Memory B cell (primary cell): Measurements from ENCODE around the gene ARSI.

Experiments
- ATAC-seq: fragments of 150-1000 bp; cut with Tn5 transposase; 2 replicates; pipeline ENCODE4 v1.10.0; 2021; ENCODE audit warnings: low read depth, mild to moderate bottlenecking, moderate library complexity
- DNase-seq, 2 donors: peaks; one replicate each; pipeline ENCODE4 v3.0.0; 2022; ENCODE audit warnings: low spot score in 2 of 2
- H3K27ac Mint-ChIP-seq: one replicate; pipeline ENCODE4 v1.8.0; 2022; ENCODE audit warnings: mild to moderate bottlenecking, moderate library complexity, mixed read lengths
- H3K27me3 Mint-ChIP-seq: one replicate; pipeline ENCODE4 v1.8.0; 2022; ENCODE audit warnings: mixed read lengths
- H3K36me3 Mint-ChIP-seq: one replicate; pipeline ENCODE4 v1.8.0; 2022; ENCODE audit warnings: mild to moderate bottlenecking, mixed read lengths
- H3K4me1 Mint-ChIP-seq: one replicate; pipeline ENCODE4 v1.8.0; 2022; ENCODE audit warnings: mixed read lengths
- H3K4me3 Mint-ChIP-seq: one replicate; pipeline ENCODE4 v1.8.0; 2022; ENCODE audit warnings: mild to moderate bottlenecking, moderate library complexity, mixed read lengths
- H3K9me3 Mint-ChIP-seq: one replicate; pipeline ENCODE4 v1.8.0; 2022; ENCODE audit warnings: mixed read lengths

ARSI gene

DNA sequence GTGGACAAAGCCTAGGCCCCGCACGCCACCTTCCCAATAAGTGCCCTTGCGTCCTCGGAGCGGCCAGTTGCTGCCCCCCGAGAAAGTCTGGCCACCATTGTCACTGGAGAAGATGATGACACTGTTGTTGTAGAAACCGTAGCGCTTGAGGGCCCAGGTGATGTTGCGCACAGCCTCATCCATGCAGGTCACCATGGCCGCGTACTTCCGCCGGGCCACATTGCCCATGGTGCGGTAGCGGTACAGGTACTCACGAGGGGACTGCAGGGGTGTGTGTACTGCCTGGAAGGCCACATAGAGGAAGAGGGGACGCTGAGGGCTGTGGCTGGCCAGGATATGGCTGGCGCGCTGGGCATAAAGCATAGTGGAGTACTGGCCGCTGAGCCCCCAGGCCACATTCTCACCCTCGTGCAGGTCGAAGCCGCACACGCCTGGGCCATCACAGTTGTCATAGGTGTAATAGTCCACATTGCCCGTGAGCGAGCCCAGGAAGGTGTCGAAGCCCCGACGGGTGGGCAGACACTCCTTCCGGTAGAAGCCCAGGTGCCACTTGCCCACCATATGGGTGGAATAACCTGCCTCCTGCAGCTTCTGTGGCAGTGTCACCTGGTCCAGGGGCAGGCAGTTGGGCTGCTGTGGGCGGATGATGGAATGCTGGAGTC, 4.6 kb downstream of the ARSI start:
- H3K27me3 Mint-ChIP-seq: peaks cover 9% of the 10 kb centered on the region
- no peak for DNase-seq
- no peak overlapping the region for H3K4me3 Mint-ChIP-seq
- no peak for ATAC-seq
- no peaks in the 10 kb centered on the region for H3K36me3 Mint-ChIP-seq
- H3K9me3 Mint-ChIP-seq: no peaks in the 10 kb centered on the region
- no peak overlapping the region for H3K27ac Mint-ChIP-seq
- no peaks in the 10 kb centered on the region for H3K4me1 Mint-ChIP-seq

DNA sequence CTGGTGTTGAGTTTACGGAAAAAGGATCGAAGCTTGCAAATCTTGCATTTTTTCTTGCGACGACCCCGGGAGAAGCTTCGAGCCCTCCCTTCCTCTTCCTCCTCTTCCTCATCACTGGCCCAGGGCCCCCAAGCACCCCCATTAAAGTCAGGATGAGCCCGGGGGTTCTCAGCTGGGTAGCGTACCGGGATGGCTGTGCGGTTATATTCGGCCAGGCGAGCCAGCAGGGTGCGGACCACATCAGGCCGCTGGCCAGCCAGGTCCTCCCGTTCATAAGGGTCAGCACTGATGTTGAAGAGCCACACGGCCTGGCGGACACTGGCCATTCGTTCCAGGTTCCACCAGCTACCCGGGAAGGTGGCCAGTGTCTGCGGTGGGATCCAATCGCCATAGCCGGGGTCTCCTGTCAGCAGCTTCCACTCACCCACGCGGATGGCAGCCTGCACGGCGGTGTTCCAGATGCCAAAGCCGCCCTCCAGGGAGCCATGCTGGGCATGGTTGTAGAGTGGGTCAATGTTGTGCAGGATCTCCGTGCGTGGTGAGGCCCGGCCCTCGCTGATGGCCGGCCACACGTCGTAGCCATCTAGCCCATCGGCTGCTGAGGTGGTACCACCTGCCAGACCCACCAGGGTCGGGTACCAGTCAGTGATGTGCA, 5.3 kb downstream of the ARSI start:
- H3K36me3 Mint-ChIP-seq: no peaks in the 10 kb centered on the region
- H3K27me3 Mint-ChIP-seq: peaks cover 9% of the 10 kb centered on the region
- H3K27ac Mint-ChIP-seq: no peak overlapping the region
- H3K4me1 Mint-ChIP-seq: no peaks in the 10 kb centered on the region
- ATAC-seq: no peak
- H3K4me3 Mint-ChIP-seq: no peak overlapping the region
- no peaks in the 10 kb centered on the region for H3K9me3 Mint-ChIP-seq
- DNase-seq: no peak

DNA sequence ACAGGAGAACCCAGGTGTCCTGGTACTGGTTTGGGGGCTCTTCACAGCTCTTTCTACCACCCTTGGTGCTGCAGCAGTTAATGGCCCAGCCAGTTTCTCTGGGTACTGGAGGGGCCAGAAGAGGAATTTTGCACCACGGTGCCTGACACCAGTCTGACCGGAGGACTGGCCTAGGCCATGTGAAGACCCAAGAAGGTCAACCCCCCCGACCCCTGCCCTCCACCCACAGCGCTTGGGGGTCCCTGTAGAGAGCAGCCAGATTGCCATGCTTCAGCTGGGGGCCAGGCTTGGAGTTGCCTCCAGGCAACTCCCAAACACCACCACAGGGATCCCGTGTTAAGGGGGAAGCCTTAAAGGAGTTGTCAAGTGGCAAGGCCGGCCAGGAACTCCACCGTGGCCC, 6.2 kb downstream of the ARSI start:
- Mint-ChIP-seq H3K4me1 (no peaks in the 10 kb centered on the region), H3K27me3 (peaks cover 6% of the 10 kb centered on the region), H3K27ac (no peak overlapping the region), H3K4me3 (no peak overlapping the region), H3K36me3 (no peaks in the 10 kb centered on the region), H3K9me3 (no peaks in the 10 kb centered on the region)
- ATAC-seq: no peak
- no peak for DNase-seq

DNA sequence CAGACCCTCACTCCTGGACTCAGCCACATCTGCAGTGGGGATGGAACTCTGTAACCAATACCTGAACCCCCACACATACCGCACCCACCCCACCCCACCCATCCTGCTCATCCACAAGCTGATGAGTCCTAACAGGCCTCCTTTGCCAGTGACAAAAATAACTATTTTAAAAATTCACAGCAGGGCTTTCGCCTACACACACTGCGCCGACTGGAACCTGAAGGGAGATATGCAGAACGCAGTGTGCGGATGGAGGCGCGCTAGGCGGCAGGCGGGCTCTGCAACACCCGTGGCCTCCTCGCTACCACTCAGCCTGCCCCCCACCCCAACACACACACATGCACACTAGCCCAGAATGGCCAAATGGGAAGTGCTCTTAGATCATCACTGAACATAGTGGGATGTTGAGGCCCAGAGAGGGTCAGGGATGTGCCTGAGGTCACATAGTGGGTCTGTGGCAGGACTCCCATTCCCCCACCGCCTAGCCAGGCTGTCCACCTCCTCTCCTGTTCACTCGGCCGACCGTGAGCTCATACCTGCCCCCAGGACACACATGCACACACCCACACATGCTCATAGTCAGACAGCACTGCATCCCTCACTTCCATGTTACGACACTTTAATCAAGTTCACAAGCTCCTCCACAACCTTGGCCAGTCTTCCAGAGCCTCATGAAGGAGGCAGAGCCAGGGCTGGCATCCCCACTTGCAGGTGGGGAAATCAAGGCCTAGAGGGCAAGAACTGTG, 6.8 kb downstream of the ARSI start:
- H3K4me3 Mint-ChIP-seq: no peak overlapping the region
- no peak for DNase-seq

DNA sequence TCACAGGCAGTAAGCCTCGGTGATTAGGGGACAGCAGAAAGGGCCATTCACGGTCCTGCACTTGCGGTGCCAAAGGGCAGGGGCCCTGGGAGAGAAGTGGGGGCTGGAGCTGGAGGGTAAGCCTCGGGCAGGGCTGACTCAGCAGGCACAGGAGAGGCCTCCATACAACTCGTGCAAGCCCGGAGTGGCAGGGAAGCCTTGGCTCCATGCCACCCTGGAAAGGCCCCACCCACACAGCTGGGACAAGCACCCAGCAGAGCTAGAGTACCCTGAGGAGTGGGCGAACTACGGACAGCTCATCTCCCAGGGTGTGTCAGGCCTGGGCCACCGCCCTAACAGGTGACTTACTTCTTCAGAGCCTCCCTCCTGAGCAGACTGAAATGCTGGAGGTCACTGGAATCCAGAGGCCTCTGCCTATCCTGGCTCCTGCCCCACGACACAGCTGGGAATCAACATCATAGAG, 7.5 kb downstream of the ARSI start:
- peaks cover 5% of the 10 kb centered on the region for H3K27me3 Mint-ChIP-seq
- H3K9me3 Mint-ChIP-seq: no peaks in the 10 kb centered on the region
- no peaks in the 10 kb centered on the region for H3K4me1 Mint-ChIP-seq
- no peak overlapping the region for H3K27ac Mint-ChIP-seq
- no peak for DNase-seq
- no peak overlapping the region for H3K4me3 Mint-ChIP-seq
- ATAC-seq: no peak
- H3K36me3 Mint-ChIP-seq: no peaks in the 10 kb centered on the region

More for the DNA sequence above, 6.8 kb downstream of the ARSI start:
- Mint-ChIP-seq H3K36me3 (no peaks in the 10 kb centered on the region), H3K27ac (no peak overlapping the region), H3K9me3 (no peaks in the 10 kb centered on the region), H3K27me3 (peaks cover 5% of the 10 kb centered on the region), H3K4me1 (no peaks in the 10 kb centered on the region)
- ATAC-seq: no peak

DNA sequence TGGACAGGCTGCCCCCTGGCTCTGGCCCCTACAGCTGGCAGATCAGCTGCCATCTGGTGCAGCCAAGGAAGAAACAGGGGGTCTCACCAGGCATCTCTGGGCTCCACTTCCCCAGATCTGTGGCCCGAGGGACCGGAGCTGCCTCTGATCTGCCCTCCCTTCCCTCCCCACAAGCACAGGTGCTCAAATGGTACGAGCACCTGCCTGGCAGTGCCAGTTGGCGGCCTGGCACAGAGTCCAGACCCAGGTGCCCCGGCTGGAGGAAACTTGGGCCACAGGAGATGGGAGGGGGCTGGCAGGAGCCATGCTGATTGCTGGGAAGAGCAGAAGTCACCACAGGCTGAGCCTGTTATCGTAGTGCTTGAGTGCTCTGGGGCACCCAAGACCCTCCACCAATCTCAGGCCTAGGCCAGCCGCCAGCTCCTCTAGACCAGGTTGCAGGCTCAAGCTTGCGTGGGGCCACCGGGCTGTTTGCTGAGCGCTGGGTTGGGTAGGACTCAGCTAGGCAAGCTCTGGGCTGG, 8.1 kb downstream of the ARSI start:
- H3K4me3 Mint-ChIP-seq: no peak overlapping the region
- no peak overlapping the region for H3K27ac Mint-ChIP-seq
- H3K27me3 Mint-ChIP-seq: peaks cover 8% of the 10 kb centered on the region
- DNase-seq: no peak
- ATAC-seq: no peak
- H3K4me1 Mint-ChIP-seq: no peaks in the 10 kb centered on the region
- no peaks in the 10 kb centered on the region for H3K9me3 Mint-ChIP-seq
- H3K36me3 Mint-ChIP-seq: no peaks in the 10 kb centered on the region

DNA sequence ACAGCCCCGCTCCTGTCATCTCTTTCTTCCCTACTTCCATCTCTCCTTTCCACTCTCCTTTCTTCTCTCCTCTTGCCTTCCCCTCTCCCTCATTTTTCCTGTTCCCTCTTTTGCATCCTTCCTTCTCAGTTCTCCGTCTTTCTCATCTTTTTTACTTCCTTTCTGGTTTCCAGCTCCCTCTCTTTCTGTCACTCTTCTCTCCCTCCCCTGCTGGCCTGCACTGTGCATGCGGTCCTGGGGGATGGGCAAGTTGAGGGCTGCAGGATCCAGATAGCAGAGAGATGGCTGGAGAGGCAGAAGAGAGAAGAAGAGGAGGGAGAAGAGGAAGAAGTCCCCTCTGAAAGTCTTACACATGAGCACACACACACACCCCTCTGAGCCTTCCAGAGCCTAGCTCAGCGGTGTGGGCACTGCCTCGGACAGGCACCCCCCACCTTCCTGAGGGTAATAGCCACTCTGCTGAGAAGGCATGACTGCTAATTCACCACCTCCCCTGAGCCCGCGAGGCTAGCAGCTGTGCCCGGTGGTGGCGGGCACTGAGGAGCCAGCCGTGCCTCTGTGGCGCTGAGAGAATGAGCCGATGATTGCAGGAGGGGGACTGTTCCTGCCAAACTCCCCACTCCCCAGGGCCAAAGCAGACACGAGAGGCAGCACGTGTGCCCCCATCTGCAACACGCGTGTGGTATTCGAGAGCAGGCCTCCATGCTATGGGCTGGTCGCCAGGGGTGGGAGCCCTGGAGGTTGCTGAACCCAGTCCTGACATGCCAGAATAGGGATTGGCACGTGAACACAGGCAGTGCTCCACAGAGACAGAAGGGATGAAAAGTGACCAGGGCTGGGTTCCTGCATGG, 9.4 kb downstream of the ARSI start:
- no peak for ATAC-seq
- H3K9me3 Mint-ChIP-seq: no peaks in the 10 kb centered on the region
- H3K27ac Mint-ChIP-seq: no peak overlapping the region
- H3K27me3 Mint-ChIP-seq: peaks cover 8% of the 10 kb centered on the region
- H3K4me1 Mint-ChIP-seq: no peaks in the 10 kb centered on the region
- no peak overlapping the region for H3K4me3 Mint-ChIP-seq
- DNase-seq: no peak
- H3K36me3 Mint-ChIP-seq: no peaks in the 10 kb centered on the region

DNA sequence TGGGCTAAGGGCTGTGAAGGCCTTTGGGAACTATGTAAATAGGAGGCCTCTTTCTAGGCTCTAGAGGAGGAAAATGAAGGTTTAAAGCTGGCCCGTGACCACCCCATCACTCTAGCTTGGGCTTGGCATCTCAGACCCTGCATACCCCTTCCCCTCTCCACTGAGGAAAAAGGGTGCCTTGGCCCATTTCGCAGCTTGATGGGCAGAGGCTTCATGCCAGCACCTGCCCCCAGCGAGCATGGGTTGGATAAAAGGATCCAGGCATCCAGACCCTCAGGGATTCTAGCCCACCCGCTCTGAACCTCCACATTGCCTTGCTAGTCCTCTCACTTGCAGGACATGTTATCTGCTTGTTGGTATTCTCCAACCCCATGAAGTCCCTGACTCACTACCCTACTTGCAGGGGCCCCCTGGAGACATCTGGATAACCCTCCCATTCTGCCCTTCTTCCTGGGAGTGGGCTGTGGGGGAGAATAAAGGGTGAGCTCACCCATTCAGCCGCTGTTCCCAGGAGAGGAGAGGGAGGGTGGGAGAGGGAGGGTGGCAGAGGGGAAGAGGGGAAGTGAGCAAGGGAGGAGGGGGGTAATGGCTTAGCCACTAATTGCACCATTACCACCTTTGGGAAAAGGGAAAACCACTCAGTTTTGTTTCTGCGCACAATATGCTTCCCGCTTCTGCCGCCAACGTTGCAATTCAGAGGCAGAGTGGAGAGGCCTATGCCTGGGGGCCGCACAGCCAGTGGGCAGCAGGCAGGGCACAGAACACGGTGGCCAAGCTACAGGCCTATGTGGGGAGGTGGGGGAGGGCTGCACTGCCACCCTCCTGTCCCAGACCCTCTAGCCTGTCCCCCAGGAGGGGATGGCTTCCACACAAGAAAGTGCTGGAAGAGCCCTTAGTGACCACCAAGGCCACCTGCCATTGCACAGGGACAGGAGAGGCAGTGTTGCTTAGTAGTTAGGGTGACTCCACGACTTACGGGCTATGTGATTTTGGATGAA, 11.0 kb downstream of the ARSI start:
- DNase-seq (no peak), ATAC-seq (no peak)
- H3K36me3 Mint-ChIP-seq: no peaks in the 10 kb centered on the region
- H3K9me3 Mint-ChIP-seq: no peaks in the 10 kb centered on the region
- H3K4me1 Mint-ChIP-seq: no peaks in the 10 kb centered on the region
- peaks cover 6% of the 10 kb centered on the region for H3K27me3 Mint-ChIP-seq
- H3K4me3 Mint-ChIP-seq: no peak overlapping the region
- no peak overlapping the region for H3K27ac Mint-ChIP-seq

DNA sequence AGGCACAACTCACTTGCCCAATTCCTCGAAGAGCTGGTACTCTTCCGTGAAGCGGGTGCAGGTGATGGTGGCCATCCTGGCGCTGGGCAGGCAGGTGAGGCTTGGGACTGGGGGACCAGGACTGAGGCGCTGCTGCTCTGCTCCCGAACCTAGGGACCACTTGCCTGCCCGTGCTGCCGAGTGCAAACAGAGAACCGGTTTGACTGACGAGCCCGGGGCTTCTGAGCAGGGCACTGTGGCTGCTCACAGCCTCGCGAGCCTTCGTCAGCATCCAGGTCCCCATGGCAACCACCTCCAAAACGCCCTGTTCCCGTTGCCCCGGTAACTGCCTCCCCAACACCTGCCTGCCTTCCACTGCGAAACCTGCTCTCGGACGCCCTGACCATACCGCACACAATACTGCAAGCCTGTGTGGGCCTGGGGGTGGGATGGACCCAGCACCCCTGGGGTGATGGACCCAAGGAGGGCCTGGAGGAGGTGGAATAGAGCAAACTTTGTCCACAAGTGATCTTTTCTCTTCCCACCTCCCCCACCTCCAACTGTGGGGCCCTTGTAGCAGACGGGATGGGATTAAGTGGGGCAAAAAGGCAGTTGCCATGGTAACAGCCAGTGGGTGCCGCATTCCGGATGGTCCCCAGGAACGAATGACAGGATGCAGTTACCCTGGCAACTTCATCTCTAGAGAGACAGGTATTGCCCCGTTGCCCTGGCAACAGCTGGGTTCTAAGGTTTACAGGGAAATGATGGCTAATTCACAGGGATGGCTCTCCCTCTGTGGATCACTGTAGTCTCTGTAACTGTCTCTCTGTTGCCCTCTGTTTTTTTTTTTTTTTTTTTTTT, 12.9 kb downstream of the ARSI start, which contains the start of gene CAMK2A:
CAMK2A (minus strand) TSS at position 223 of the 840 bp plus-strand sequence; CDS start at position 75, 148 bp downstream.
- Mint-ChIP-seq H3K9me3 (no peaks in the 10 kb centered on the region), H3K27ac (no peak within 1 kb of the TSS), H3K4me1 (no peaks in the 10 kb centered on the region), H3K36me3 (no peaks in the 10 kb centered on the region), H3K4me3 (no peak within 1 kb of the TSS), H3K27me3 (peaks cover 6% of the 10 kb centered on the region)
- DNase-seq (no peak), ATAC-seq (no peak)

DNA sequence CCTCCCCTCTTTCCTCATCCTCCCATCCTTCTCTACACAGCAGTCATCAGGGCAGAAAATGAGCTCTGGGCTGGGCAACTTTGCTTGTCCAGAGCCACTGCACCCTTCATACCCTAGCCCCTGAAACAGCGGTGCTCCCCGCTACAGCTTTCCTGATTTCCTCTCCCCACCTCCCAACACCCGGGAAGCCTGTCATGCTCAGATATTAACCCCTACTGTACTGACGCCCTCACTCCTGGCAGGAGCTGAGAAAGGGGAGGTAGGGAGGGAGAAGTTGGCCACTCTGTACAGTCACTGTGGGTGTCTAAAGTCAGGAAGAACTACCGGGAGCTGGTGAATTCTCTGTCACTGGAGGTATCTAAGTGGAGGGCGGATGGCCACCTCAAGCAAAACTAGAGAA, 13.9 kb downstream of the ARSI start:
- no peaks in the 10 kb centered on the region for H3K36me3 Mint-ChIP-seq

DNA sequence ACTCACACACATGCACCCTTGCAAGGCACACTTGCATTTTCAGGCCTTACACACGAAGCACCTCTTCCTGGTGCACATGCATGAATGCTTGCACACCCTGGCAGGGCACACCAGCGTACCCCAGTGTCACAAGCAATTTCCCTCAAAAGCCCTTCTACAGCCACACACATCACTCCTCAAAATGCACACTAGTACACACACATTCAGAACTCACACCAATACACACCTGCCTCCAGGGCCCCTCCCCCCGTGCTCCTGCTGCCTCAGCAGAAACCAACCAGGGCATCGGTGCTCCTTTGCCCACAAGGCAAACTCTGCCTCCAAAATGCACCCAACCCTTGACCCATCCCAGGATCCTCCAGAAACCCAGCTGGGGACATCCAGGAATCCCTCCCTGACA, 14.3 kb downstream of the ARSI start:
- ATAC-seq (no peak), DNase-seq (no peak)
- Mint-ChIP-seq H3K36me3 (no peaks in the 10 kb centered on the region), H3K27me3 (peaks cover 8% of the 10 kb centered on the region), H3K4me1 (no peaks in the 10 kb centered on the region), H3K27ac (no peak overlapping the region), H3K4me3 (no peak overlapping the region), H3K9me3 (no peaks in the 10 kb centered on the region)

More for the DNA sequence above, 13.9 kb downstream of the ARSI start:
- DNase-seq (no peak), ATAC-seq (no peak)
- Mint-ChIP-seq H3K27me3 (peaks cover 8% of the 10 kb centered on the region), H3K4me1 (no peaks in the 10 kb centered on the region), H3K9me3 (no peaks in the 10 kb centered on the region), H3K4me3 (no peak overlapping the region), H3K27ac (no peak overlapping the region)

DNA sequence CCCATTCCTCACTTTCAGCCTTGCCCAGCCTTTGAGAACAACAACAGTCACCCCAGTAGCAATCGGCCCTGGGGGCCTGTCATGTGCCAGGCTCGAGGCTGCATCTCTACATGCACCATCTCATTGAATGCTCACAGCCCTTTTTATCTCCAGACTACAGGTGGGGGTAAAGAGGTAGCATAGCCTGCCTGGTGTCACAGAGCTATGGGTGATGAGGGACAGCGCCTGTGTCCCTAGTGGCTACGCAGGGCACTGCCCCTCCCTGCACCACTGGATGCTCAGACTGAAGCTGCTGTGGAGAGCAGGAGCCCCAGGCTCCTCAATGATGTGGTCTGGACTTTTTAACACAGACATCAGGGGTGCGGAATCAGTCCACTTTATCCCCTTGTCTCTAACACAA, 15.9 kb downstream of the ARSI start:
- H3K4me1 Mint-ChIP-seq: no peaks in the 10 kb centered on the region
- peaks cover 8% of the 10 kb centered on the region for H3K27me3 Mint-ChIP-seq
- DNase-seq (no peak), ATAC-seq (peak; percentile 48)
- H3K9me3 Mint-ChIP-seq: no peaks in the 10 kb centered on the region
- H3K36me3 Mint-ChIP-seq: no peaks in the 10 kb centered on the region
- H3K27ac Mint-ChIP-seq: no peak overlapping the region
- no peak overlapping the region for H3K4me3 Mint-ChIP-seq
